Astrocyte (in vitro differentiated cells and primary cell): ENCODE results near the gene RAB26. TPM values are rescaled to one million over a fixed set of nuclear protein-coding genes. Genes with fewer than 3 reads are reported as not detected.

ENCODE experiments used
- DNase-seq: peaks from one replicate; pipeline ENCODE4 v3.0.0-alpha.2; 2010; ENCODE audit warnings: low read depth
- FAIRE-seq: peaks from 2 replicates; lab custom pipeline; 2011; peaks lifted over from hg19 to GRCh38; lab: Jason Lieb, UNC
- H2AFZ ChIP-seq: 2 replicates; pipeline ENCODE4 v1.6.0; 2012; ENCODE audit warnings: low read depth, low read length, inconsistent platforms
- H3K27ac ChIP-seq: 2 replicates; pipeline ENCODE4 v1.5.1; 2011; ENCODE audit warnings: low read depth, low read length, inconsistent platforms
- H3K27me3 ChIP-seq: 2 replicates; pipeline ENCODE4 v1.6.0; 2011; ENCODE audit warnings: low read length, inconsistent platforms; ENCODE audit not compliant: insufficient read depth
- H3K36me3 ChIP-seq: 2 replicates; pipeline ENCODE4 v1.5.1; 2011; ENCODE audit warnings: low read length, inconsistent platforms; ENCODE audit not compliant: insufficient read depth
- H3K4me1 ChIP-seq: 2 replicates; pipeline ENCODE4 v1.5.1; 2011; ENCODE audit warnings: low read length, inconsistent platforms; ENCODE audit not compliant: insufficient read depth
- H3K4me2 ChIP-seq: 2 replicates; pipeline ENCODE4 v1.6.0; 2012; ENCODE audit warnings: low read length, inconsistent platforms
- H3K4me3 ChIP-seq: 2 replicates; pipeline ENCODE4 v1.5.1; 2011; ENCODE audit warnings: low read depth, mild to moderate bottlenecking, low read length, inconsistent platforms; ENCODE audit not compliant: insufficient read depth
- H3K79me2 ChIP-seq: 2 replicates; pipeline ENCODE4 v1.6.0; 2012; ENCODE audit warnings: mild to moderate bottlenecking, low read length, inconsistent platforms; ENCODE audit not compliant: insufficient read depth
- H3K9ac ChIP-seq: 2 replicates; pipeline ENCODE4 v1.6.0; 2012; ENCODE audit warnings: mild to moderate bottlenecking, low read length, inconsistent platforms
- H3K9me3 ChIP-seq: 2 replicates; pipeline ENCODE4 v1.5.1; 2012; ENCODE audit warnings: low read depth, mild to moderate bottlenecking, low read length, inconsistent platforms; ENCODE audit not compliant: insufficient read depth
- H4K20me1 ChIP-seq: 2 replicates; pipeline ENCODE4 v1.6.0; 2012; ENCODE audit warnings: low read length, inconsistent platforms; ENCODE audit not compliant: insufficient read depth
- H3K27ac Mint-ChIP-seq: one replicate; pipeline ENCODE4 v1.8.0; 2021; ENCODE audit warnings: mild to moderate bottlenecking, mixed read lengths; ENCODE audit not compliant: unreplicated experiment
- H3K27me3 Mint-ChIP-seq: one replicate; pipeline ENCODE4 v1.8.0; 2021; ENCODE audit warnings: low read depth, mixed read lengths; ENCODE audit not compliant: unreplicated experiment
- H3K36me3 Mint-ChIP-seq: one replicate; pipeline ENCODE4 v1.8.0; 2021; ENCODE audit warnings: low read depth, mixed read lengths; ENCODE audit not compliant: unreplicated experiment
- H3K4me1 Mint-ChIP-seq: one replicate; pipeline ENCODE4 v1.8.0; 2021; ENCODE audit warnings: low read depth, mixed read lengths; ENCODE audit not compliant: unreplicated experiment
- H3K4me3 Mint-ChIP-seq: one replicate; pipeline ENCODE4 v1.8.0; 2021; ENCODE audit warnings: mild to moderate bottlenecking, moderate library complexity, mixed read lengths; ENCODE audit not compliant: unreplicated experiment
- H3K9me3 Mint-ChIP-seq: one replicate; pipeline ENCODE4 v1.8.0; 2021; ENCODE audit warnings: mild to moderate bottlenecking, mixed read lengths; ENCODE audit not compliant: unreplicated experiment
- CTCF ChIP-seq: IDR thresholded peaks from 2 replicates; pipeline ENCODE4 v1.5.1; 2011; ENCODE audit warnings: low read depth, mild to moderate bottlenecking, inconsistent platforms, low read length, moderate library complexity; ENCODE audit not compliant: insufficient read depth
- EZH2 ChIP-seq: IDR thresholded peaks from 2 replicates; pipeline ENCODE4 v1.6.1; 2012; ENCODE audit warnings: mild to moderate bottlenecking, low read length, inconsistent platforms; ENCODE audit not compliant: insufficient read depth
- total RNA-seq: library from RNA; stranded (reverse); gene quantifications from 2 replicates; pipeline ENCODE4 v1.2.1, GENCODE V29; 2021

RAB26 gene
- total RNA-seq, 1 donor from 2014 or later = 1.4 TPM

- no peak overlapping the region for H3K4me3 ChIP-seq
- H3K4me1 ChIP-seq = no peaks in the 10 kb centered on the region
- no peak overlapping the region for H3K27ac ChIP-seq
- no peaks in the 10 kb centered on the region for H4K20me1 ChIP-seq
- Mint-ChIP-seq H3K4me3 (no peak overlapping the region), H3K27ac (no peak overlapping the region), H3K27me3 (peaks cover 3% of the 10 kb centered on the region), H3K36me3 (peaks cover 2% of the 10 kb centered on the region), H3K9me3 (no peaks in the 10 kb centered on the region), H3K4me1 (no peaks in the 10 kb centered on the region)
- no peak for FAIRE-seq
- no peaks in the 10 kb centered on the region for H3K27me3 ChIP-seq
- DNase-seq = no peak
- H2AFZ ChIP-seq = no peak overlapping the region
- no peaks in the 10 kb centered on the region for H3K79me2 ChIP-seq
- H3K4me2 ChIP-seq = no peak overlapping the region
- no peak overlapping the region for H3K9ac ChIP-seq
- no peaks in the 10 kb centered on the region for H3K9me3 ChIP-seq
- TF ChIP-seq EZH2 (no peak), CTCF (no peak)
- H3K36me3 ChIP-seq = no peaks in the 10 kb centered on the region
Measured at GRCh38 chr16:2186505-2186904, 38.1 kb downstream of the RAB26 start.

GRCh38 chr16:2187212-2187611 lies 38.8 kb downstream of the RAB26 start:
- no peaks in the 10 kb centered on the region for H3K36me3 ChIP-seq
- TF ChIP-seq CTCF = no peak
- TF ChIP-seq EZH2 = no peak
- H3K4me1 Mint-ChIP-seq = no peaks in the 10 kb centered on the region
- no peaks in the 10 kb centered on the region for H3K4me1 ChIP-seq
- FAIRE-seq (no peak), DNase-seq (no peak)
- no peak overlapping the region for H3K4me3 Mint-ChIP-seq
- no peak overlapping the region for H3K27ac ChIP-seq
- H3K27me3 ChIP-seq = no peaks in the 10 kb centered on the region
- H3K36me3 Mint-ChIP-seq = peaks cover 1% of the 10 kb centered on the region
- no peaks in the 10 kb centered on the region for H4K20me1 ChIP-seq
- H3K27ac Mint-ChIP-seq = no peak overlapping the region
- H3K79me2 ChIP-seq = no peaks in the 10 kb centered on the region
- no peaks in the 10 kb centered on the region for H3K9me3 Mint-ChIP-seq
- H3K9me3 ChIP-seq = no peaks in the 10 kb centered on the region
- H3K4me2 ChIP-seq = no peak overlapping the region
- peaks cover 9% of the 10 kb centered on the region for H3K27me3 Mint-ChIP-seq
- H2AFZ ChIP-seq = no peak overlapping the region
- H3K9ac ChIP-seq = no peak overlapping the region
- no peak overlapping the region for H3K4me3 ChIP-seq

GRCh38 chr16:2188395-2188794 lies 40.0 kb downstream of the RAB26 start:
- H3K36me3 ChIP-seq = no peaks in the 10 kb centered on the region
- H3K27me3 ChIP-seq = no peaks in the 10 kb centered on the region
- H3K27me3 Mint-ChIP-seq = peaks cover 16% of the 10 kb centered on the region
- no peak overlapping the region for H3K4me2 ChIP-seq
- H3K79me2 ChIP-seq = no peaks in the 10 kb centered on the region
- no peak overlapping the region for H3K4me3 Mint-ChIP-seq
- no peaks in the 10 kb centered on the region for H3K4me1 Mint-ChIP-seq
- no peak overlapping the region for H3K27ac Mint-ChIP-seq
- no peaks in the 10 kb centered on the region for H3K9me3 Mint-ChIP-seq
- no peak overlapping the region for H3K27ac ChIP-seq
- no peak for TF ChIP-seq EZH2
- TF ChIP-seq CTCF = no peak
- H2AFZ ChIP-seq = no peak overlapping the region
- no peak overlapping the region for H3K9ac ChIP-seq
- H4K20me1 ChIP-seq = no peaks in the 10 kb centered on the region
- H3K36me3 Mint-ChIP-seq = peaks cover 3% of the 10 kb centered on the region
- FAIRE-seq (no peak), DNase-seq (no peak)
- no peak overlapping the region for H3K4me3 ChIP-seq
- H3K4me1 ChIP-seq = no peaks in the 10 kb centered on the region
- no peaks in the 10 kb centered on the region for H3K9me3 ChIP-seq
